Ovary (tissue), 3 donors: ENCODE results near the gene WASL.

Source experiments
- EP300 ChIP-seq: sonication (generic); formaldehyde crosslinking; IDR thresholded peaks from one replicate; pipeline ENCODE4 v1.6.1; 2017; ENCODE audit warnings: antibody characterized with exemption
- POLR2A ChIP-seq: fragments of 450-650 bp; IDR thresholded peaks from one replicate; pipeline ENCODE4 v1.6.1; 2017; ENCODE audit warnings: antibody characterized with exemption, mild to moderate bottlenecking, moderate library complexity
- TF ChIP-seq, protein P1 (sequence below), 3 donors: fragments of 450-650 bp in 2 of 3; fragments of 200-600 bp in 1 of 3; IDR thresholded peaks; one replicate each; pipeline versions ENCODE4 v1.5.1 to v1.8.0; 2016 to 2022; ENCODE audit warnings: antibody characterized with exemption in 3 of 3, mild to moderate bottlenecking in 1 of 3
- donor health status: DM: no; HTN: no; CAD: no.

DNA sequence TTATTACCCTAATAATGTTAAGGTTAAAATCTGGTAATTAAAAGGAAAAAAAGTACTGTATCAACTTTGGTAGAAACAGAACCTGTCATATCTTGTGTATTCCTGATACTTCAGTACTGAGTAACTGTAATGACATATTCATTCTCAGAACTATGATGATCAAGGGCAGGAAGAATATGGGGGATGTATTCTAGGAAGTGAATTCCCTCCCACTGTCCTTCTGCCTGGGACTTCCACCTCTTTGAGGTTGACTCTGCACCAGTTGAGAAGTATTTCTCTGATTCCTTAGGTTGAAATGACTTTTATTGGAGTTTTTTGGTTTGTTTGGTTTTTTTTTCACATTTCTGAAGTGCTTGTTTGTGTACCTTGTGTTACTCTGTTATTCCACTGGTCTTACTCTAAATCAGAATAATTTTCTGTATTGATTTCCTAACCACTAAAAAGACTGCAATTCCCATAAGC, 36.9 kb downstream of the WASL start:
- TF ChIP-seq, protein P1, sequence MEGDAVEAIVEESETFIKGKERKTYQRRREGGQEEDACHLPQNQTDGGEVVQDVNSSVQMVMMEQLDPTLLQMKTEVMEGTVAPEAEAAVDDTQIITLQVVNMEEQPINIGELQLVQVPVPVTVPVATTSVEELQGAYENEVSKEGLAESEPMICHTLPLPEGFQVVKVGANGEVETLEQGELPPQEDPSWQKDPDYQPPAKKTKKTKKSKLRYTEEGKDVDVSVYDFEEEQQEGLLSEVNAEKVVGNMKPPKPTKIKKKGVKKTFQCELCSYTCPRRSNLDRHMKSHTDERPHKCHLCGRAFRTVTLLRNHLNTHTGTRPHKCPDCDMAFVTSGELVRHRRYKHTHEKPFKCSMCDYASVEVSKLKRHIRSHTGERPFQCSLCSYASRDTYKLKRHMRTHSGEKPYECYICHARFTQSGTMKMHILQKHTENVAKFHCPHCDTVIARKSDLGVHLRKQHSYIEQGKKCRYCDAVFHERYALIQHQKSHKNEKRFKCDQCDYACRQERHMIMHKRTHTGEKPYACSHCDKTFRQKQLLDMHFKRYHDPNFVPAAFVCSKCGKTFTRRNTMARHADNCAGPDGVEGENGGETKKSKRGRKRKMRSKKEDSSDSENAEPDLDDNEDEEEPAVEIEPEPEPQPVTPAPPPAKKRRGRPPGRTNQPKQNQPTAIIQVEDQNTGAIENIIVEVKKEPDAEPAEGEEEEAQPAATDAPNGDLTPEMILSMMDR (IDR thresholded peaks at IDR 0.05): no peak
- TF ChIP-seq POLR2A (no peak), EP300 (no peak)
